ENCODE data around the gene KRTAP13-3.

KRTAP13-3 gene

DNA sequence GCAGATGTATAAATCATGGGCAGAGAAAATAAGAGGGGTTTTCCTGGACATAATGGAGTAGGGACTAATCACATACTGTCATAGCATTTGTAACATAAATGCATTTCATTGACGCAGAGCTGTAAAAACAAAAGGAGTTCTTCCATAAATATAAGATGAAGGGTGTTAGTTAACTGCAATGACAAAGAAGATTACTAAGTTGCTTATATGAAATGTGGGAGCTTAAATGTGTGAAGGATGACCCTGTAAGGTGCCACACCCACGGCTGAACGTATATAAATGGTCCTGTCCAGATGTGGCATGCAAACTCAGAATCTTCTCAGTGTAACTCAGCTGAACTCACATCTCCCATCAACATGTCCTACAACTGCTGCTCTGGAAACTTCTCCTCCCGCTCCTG, 30.0 kb downstream of the KRTAP13-3 start, which contains the start of gene KRTAP13-1:
Gene KRTAP13-1, plus strand, starts transcription at position 301 of the 400 bp plus-strand sequence. Its CDS starts 56 bp downstream, at position 357.
- H3K9me3 Mint-ChIP-seq (ENCODE audit: low read depth) = peaks cover 3% of the 10 kb centered on the region
- no peaks in the 10 kb centered on the region for H3K4me1 Mint-ChIP-seq (ENCODE audit: low read depth)
- no peak within 1 kb of the TSS for H3K27ac Mint-ChIP-seq
- H3K36me3 Mint-ChIP-seq = no peaks in the 10 kb centered on the region
- H3K27me3 Mint-ChIP-seq = peaks cover 5% of the 10 kb centered on the region
- no peak within 1 kb of the TSS for H3K4me3 Mint-ChIP-seq

DNA sequence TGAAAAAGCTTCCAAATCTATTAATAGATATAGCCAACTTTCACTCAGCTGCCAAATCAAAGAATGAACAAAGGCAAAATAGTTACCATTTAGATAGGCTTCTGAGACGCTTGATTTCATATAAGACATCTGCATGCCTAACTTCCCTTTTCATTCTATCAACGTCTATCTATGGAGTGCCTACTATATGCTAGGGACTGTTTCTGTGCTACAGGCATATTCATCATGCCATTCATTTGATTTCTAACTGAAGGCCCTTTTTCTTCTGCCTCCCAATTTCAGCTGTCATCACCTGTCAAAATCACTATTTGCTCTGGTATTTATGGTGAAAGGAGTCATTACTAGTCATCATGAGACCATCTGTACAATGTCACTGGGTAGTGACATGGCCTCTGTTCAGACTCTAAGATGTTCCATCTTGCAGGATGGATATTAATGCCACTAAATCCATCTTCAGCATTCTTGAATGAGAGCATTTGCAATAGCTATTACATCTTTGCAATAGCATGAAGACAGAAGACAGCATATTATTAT, 34.2 kb downstream of the KRTAP13-3 start:
- no peaks in the 10 kb centered on the region for H3K4me1 Mint-ChIP-seq (ENCODE audit: low read depth)
- H3K9me3 Mint-ChIP-seq (ENCODE audit: low read depth) = peaks cover 6% of the 10 kb centered on the region
- peaks cover 2% of the 10 kb centered on the region for H3K27me3 Mint-ChIP-seq
- H3K27ac Mint-ChIP-seq = no peak overlapping the region
- H3K36me3 Mint-ChIP-seq = no peaks in the 10 kb centered on the region
- no peak overlapping the region for H3K4me3 Mint-ChIP-seq

DNA sequence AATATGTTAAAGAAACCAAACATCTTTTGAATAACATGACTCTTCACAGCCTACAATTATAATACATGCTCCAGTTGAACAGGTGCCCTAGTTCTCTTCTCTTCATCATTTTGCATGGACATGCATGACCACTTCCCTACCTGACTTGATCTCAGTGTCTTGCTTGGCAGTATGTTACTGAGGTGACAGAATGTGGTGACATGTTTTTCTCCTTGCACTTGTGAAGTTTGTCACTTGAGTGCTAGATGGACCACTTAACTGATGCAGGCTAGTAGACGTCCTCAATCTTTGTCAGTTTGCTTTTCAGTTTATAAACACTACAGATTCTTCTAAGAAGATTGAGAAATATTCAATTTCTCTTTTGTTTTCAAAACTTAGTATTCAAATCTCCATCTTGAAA, 43.5 kb downstream of the KRTAP13-3 start:
- no peak overlapping the region for H3K4me3 Mint-ChIP-seq
- H3K9me3 Mint-ChIP-seq (ENCODE audit: low read depth) = no peaks in the 10 kb centered on the region
- H3K27ac Mint-ChIP-seq = no peak overlapping the region
- H3K27me3 Mint-ChIP-seq = peaks cover 3% of the 10 kb centered on the region
- no peaks in the 10 kb centered on the region for H3K36me3 Mint-ChIP-seq
- H3K4me1 Mint-ChIP-seq (ENCODE audit: low read depth) = no peaks in the 10 kb centered on the region

Measured in activated naive CD8-positive, alpha-beta T cell (primary cell).